WERI-Rb-1 (cell line): Measurements from ENCODE around the gene MSH5.

Source experiments
- DNase-seq: peaks from one replicate; pipeline ENCODE4 v3.0.0-alpha.2; 2020
- H3K27ac ChIP-seq: fragments of 250-450 bp; sonication (Bioruptor Pico); 2 replicates; pipeline ENCODE4 v1.5.1; 2020; ENCODE audit warnings: mild to moderate bottlenecking, moderate library complexity
- H3K27me3 ChIP-seq: fragments of 250-450 bp; sonication (Bioruptor Pico); 2 replicates; pipeline ENCODE4 v1.5.1; 2021; ENCODE audit warnings: mild to moderate bottlenecking, low read depth, moderate library complexity; ENCODE audit not compliant: insufficient read depth, severe bottlenecking
- H3K36me3 ChIP-seq: fragments of 250-450 bp; sonication (Bioruptor Pico); 2 replicates; pipeline ENCODE4 v1.5.1; 2020; ENCODE audit warnings: mild to moderate bottlenecking, moderate library complexity
- H3K4me3 ChIP-seq: 2 replicates; pipeline ENCODE4 v1.5.1; 2011; ENCODE audit warnings: low read depth, mild to moderate bottlenecking, control low read depth, low read length
- H3K9me3 ChIP-seq: fragments of 250-450 bp; sonication (Bioruptor Pico); 2 replicates; pipeline ENCODE4 v1.5.1; 2021; ENCODE audit warnings: mild to moderate bottlenecking, moderate library complexity; ENCODE audit not compliant: severe bottlenecking
- CTCF ChIP-seq: IDR thresholded peaks from 2 replicates; pipeline ENCODE4 v1.5.1; 2011; ENCODE audit warnings: low read depth, mild to moderate bottlenecking, control low read depth, inconsistent platforms, low read length

MSH5 gene

GRCh38 chr6:31734247-31734820, 5.5 kb upstream of the MSH5 start:
- peak overlapping the region; percentile 30 for H3K27ac ChIP-seq
- no peak for TF ChIP-seq CTCF
- no peaks in the 10 kb centered on the region for H3K27me3 ChIP-seq

GRCh38 chr6:31734821-31735406, 4.9 kb upstream of the MSH5 start:
- peak overlapping the region; percentile 30 for H3K27ac ChIP-seq
- H3K36me3 ChIP-seq = peaks cover 39% of the 10 kb centered on the region
- no peak for TF ChIP-seq CTCF
- H3K27me3 ChIP-seq = no peaks in the 10 kb centered on the region
- peak; percentile 74 for DNase-seq
- H3K4me3 ChIP-seq = peak overlapping the region; percentile 74
- peaks cover 2% of the 10 kb centered on the region for H3K9me3 ChIP-seq

More at GRCh38 chr6:31734247-31734820, 5.5 kb upstream of the MSH5 start:
- Histone ChIP-seq H3K4me3 (peak overlapping the region; percentile 74; the same call in 1 of the 2 replicates), H3K9me3 (no peaks in the 10 kb centered on the region), H3K36me3 (peaks cover 39% of the 10 kb centered on the region)
- DNase-seq = no peak

- H3K9me3 ChIP-seq = peaks cover 4% of the 10 kb centered on the region
- peaks cover 35% of the 10 kb centered on the region for H3K36me3 ChIP-seq
- DNase-seq = peak; percentile 91
- H3K27ac ChIP-seq = peak within 1 kb of the TSS; percentile 61
- no peak for TF ChIP-seq CTCF
- no peaks in the 10 kb centered on the region for H3K27me3 ChIP-seq
- peak within 1 kb of the TSS; percentile 74 for H3K4me3 ChIP-seq
These were observed 3.6 kb upstream of the MSH5 start, which contains the start of gene CLIC1 for GRCh38 chr6:31736021-31736767. Gene CLIC1, minus strand, starts transcription at chr6:31736530. Its CDS starts 230 bp downstream, at chr6:31736300.

GRCh38 chr6:31736768-31737314, 3.0 kb upstream of the MSH5 start:
- TF ChIP-seq CTCF = no peak
- Histone ChIP-seq H3K27me3 (no peaks in the 10 kb centered on the region), H3K4me3 (peak overlapping the region; percentile 74), H3K36me3 (peaks cover 28% of the 10 kb centered on the region), H3K9me3 (peaks cover 4% of the 10 kb centered on the region), H3K27ac (peak overlapping the region; percentile 61)
- DNase-seq = no peak

GRCh38 chr6:31737315-31737990, 2.4 kb upstream of the MSH5 start:
- peaks cover 4% of the 10 kb centered on the region for H3K9me3 ChIP-seq
- H3K4me3 ChIP-seq = no peak overlapping the region
- TF ChIP-seq CTCF = no peak
- H3K36me3 ChIP-seq = peaks cover 22% of the 10 kb centered on the region
- no peaks in the 10 kb centered on the region for H3K27me3 ChIP-seq
- DNase-seq = peak; percentile 62
- H3K27ac ChIP-seq = peak overlapping the region; percentile 61
